ENCODE data around the gene CSNK1E.

- TF ChIP-seq CTCF (IDR thresholded peaks at IDR 0.05) (no peak), EZH2 (IDR thresholded peaks at IDR 0.05) (no peak)
Observed at GRCh38 chr22:38314051-38314932, 2.9 kb downstream of the CSNK1E start.

Data from neural progenitor cell (in vitro differentiated cells).